Panc1 (cell line): ENCODE data around the gene RAB3B. TPM values are rescaled to one million over a fixed set of nuclear protein-coding genes. Genes with fewer than 3 reads are reported as not detected.

Experiments
- ATAC-seq: fragments of 200-7000 bp; cut with Tn5 transposase; 2 replicates; pipeline ENCODE4 v1.9.1; 2020; ENCODE audit warnings: mild to moderate bottlenecking, moderate library complexity
- BruUV-seq: library from RNA; stranded (reverse); fragments of 400-500 nt; replicated peaks from 2 replicates; lab custom pipeline; 2021; lab: Mats Ljungman, UMichigan
- CTCF ChIA-PET: fragments of 300-600 bp; sonication (Branson Sonifier 250); formaldehyde crosslinking; loops from one replicate; lab custom pipeline; 2022; ENCODE audit warnings: antibody characterized with exemption; lab: Charles Lee
- POLR2A ChIA-PET: fragments of 300-600 bp; sonication (Branson Sonifier 250); formaldehyde crosslinking; loops from one replicate; lab custom pipeline; 2022; ENCODE audit warnings: antibody characterized with exemption; lab: Charles Lee
- DNase-seq: peaks from one replicate; pipeline ENCODE4 v3.0.0-alpha.2; 2010; ENCODE audit warnings: low read depth, low spot score
- H3K27ac ChIP-seq: 2 replicates; pipeline ENCODE4 v1.5.1; 2011; ENCODE audit warnings: mild to moderate bottlenecking, low read length, inconsistent platforms
- H3K27me3 ChIP-seq: fragments of 200-500 bp; sonication (Bioruptor generic); 2 replicates; pipeline ENCODE4 v1.6.0; 2014; ENCODE audit warnings: low read length, inconsistent platforms; ENCODE audit not compliant: control insufficient read depth, insufficient read depth
- H3K36me3 ChIP-seq: fragments of 200-500 bp; sonication (Bioruptor generic); 2 replicates; pipeline ENCODE4 v1.5.1; 2014; ENCODE audit warnings: inconsistent platforms, mild to moderate bottlenecking, low read length, moderate library complexity; ENCODE audit not compliant: control insufficient read depth, insufficient read depth
- H3K4me1 ChIP-seq: 2 replicates; pipeline ENCODE4 v1.5.1; 2011; ENCODE audit warnings: inconsistent platforms, mild to moderate bottlenecking, low read length, moderate library complexity; ENCODE audit not compliant: control insufficient read depth, insufficient read depth
- H3K4me3 ChIP-seq, 2 experiments: 2 replicates each; pipeline ENCODE4 v1.5.1; 2011 to 2012; ENCODE audit warnings: low read depth in 2 of 2, low read length in 2 of 2, mild to moderate bottlenecking in 2 of 2, inconsistent platforms in 1 of 2, moderate library complexity in 1 of 2
- H3K9me3 ChIP-seq: fragments of 200-500 bp; sonication (Bioruptor generic); 2 replicates; pipeline ENCODE4 v1.5.1; 2014; ENCODE audit warnings: low read depth, mild to moderate bottlenecking, inconsistent platforms, low read length, moderate library complexity; ENCODE audit not compliant: control insufficient read depth, insufficient read depth
- POLR2AphosphoS5 ChIP-seq: IDR thresholded peaks from 2 replicates; pipeline ENCODE4 v1.6.1; 2012; ENCODE audit warnings: mild to moderate bottlenecking, low read depth, low read length, moderate library complexity
- REST ChIP-seq, 2 experiments: IDR thresholded peaks; 2 replicates each; pipeline ENCODE4 v1.6.1; 2011 to 2012; ENCODE audit warnings: low read depth in 2 of 2, control low read depth in 1 of 2, low read length in 1 of 2, mild to moderate bottlenecking in 1 of 2, moderate library complexity in 1 of 2; ENCODE audit not compliant: insufficient read depth in 1 of 2
- SIN3A ChIP-seq: IDR thresholded peaks from 2 replicates; pipeline ENCODE4 v1.6.1; 2012; ENCODE audit warnings: low read depth, mild to moderate bottlenecking, low read length, moderate library complexity, borderline replicate concordance; ENCODE audit not compliant: insufficient read depth
- TCF7L2 ChIP-seq: IDR thresholded peaks from 2 replicates; pipeline ENCODE4 v1.6.1; 2011; ENCODE audit warnings: mild to moderate bottlenecking, low read depth, low read length, inconsistent platforms
- in situ Hi-C: cut with HindIII; loops from 2 replicates; pipeline ENCODE4 v1.10.0; 2016; ENCODE audit warnings: low sequenced_read_pairs, low pct_unique_long_range_greater_than_20kb
- intact Hi-C: fragments of 100-400 bp; cut with micrococcal nuclease; formaldehyde crosslinking; loops from one replicate; pipeline ENCODE4 v1.10.0; 2022; ENCODE audit not compliant: unreplicated experiment
- total RNA-seq: library from RNA; stranded (reverse); gene quantifications from one replicate; pipeline ENCODE4 v1.2.1, GENCODE V29; 2021; ENCODE audit not compliant: unreplicated experiment
- TF ChIP-seq, protein P1 (sequence below): fragments of 450-650 bp; IDR thresholded peaks from 2 replicates; pipeline ENCODE4 v1.5.1; 2017; ENCODE audit warnings: mild to moderate bottlenecking

The RAB3B gene
- total RNA-seq, 1 experiment from 2014 or later, result 1.2 TPM

DNA sequence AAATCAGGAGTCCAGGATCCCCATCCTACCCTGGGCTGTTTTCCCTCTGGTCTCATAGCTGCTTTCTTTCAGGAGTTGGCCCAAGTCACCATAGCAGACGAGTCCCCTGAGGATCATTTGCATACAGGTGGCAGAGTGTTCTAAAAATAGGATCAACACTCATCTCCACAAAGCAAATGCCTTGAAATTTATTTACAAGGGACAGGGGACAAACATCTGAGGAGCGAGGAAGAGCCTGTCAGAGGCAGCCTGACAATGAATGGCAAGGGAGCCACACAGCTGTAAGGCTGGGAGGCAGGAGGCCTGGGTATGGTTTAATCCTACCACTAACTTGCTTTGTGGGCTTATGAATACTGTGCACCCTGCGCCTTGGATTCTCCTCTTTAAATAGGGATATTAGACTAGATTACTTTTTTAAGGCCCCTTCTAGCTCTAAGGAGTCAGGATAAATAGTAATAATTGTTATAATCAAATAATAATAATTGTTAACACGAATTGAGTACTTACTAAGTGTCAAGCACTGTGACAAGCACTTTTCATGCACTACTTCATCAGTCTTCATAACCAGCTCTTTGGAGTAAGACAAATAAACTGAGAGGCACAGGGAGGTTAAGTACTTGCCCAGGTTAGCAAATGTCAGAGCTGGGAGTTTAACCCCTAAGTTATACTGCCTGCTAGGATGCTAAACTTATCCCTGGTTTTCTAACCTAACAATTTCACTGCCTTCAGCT lies 34.5 kb downstream of the RAB3B start:
- POLR2A ChIA-PET, result no interaction called here
- TF ChIP-seq, protein P1, sequence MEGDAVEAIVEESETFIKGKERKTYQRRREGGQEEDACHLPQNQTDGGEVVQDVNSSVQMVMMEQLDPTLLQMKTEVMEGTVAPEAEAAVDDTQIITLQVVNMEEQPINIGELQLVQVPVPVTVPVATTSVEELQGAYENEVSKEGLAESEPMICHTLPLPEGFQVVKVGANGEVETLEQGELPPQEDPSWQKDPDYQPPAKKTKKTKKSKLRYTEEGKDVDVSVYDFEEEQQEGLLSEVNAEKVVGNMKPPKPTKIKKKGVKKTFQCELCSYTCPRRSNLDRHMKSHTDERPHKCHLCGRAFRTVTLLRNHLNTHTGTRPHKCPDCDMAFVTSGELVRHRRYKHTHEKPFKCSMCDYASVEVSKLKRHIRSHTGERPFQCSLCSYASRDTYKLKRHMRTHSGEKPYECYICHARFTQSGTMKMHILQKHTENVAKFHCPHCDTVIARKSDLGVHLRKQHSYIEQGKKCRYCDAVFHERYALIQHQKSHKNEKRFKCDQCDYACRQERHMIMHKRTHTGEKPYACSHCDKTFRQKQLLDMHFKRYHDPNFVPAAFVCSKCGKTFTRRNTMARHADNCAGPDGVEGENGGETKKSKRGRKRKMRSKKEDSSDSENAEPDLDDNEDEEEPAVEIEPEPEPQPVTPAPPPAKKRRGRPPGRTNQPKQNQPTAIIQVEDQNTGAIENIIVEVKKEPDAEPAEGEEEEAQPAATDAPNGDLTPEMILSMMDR, result no peak
- TF ChIP-seq POLR2AphosphoS5 (no peak), REST (IDR thresholded peaks at IDR 0.05; ENCODE audit: insufficient read depth in 1 of 2, low read depth in 2 of 2, low read length in 1 of 2) (no peak), TCF7L2 (no peak), SIN3A (no peak)
- H3K4me3 ChIP-seq, result no peak overlapping the region
- no peak for DNase-seq
- H3K4me1 ChIP-seq, result no peaks in the 10 kb centered on the region
- no TSS peak for BruUV-seq
- no peak overlapping the region for H3K27ac ChIP-seq
- no peaks in the 10 kb centered on the region for H3K36me3 ChIP-seq
- H3K27me3 ChIP-seq, result no peaks in the 10 kb centered on the region
- CTCF ChIA-PET, result interaction anchor here (0.6 kb wide), 2 partner anchors 90 to 1526 kb away, joined by 3 to 4 read pairs; no protein-coding TSS in a partner anchor
- ATAC-seq, result no peak
- H3K9me3 ChIP-seq, result no peaks in the 10 kb centered on the region
- intact Hi-C loops (no loop called here), in situ Hi-C loops (no loop called here)

DNA sequence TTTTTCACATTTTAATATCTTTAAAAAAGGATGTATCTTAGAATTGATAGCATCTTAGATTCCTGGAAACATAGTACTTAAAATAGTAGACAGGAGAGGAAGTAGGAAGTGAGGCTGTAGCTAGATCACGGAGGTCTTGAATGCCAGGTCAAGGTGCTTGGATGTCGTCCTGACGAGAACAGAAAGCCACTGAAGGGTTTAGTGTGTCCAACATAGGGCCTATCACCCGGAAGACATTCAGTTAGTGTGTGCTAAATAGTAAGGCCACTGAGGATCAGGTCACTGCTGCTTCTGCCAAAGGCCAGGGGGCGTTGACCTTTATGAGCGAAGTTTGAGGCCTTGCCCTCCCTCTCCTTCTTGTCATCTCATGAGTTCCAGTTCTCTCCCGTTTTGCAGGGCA lies 35.7 kb downstream of the RAB3B start:
- H3K9me3 ChIP-seq, result no peaks in the 10 kb centered on the region
- DNase-seq, result no peak
- no peaks in the 10 kb centered on the region for H3K27me3 ChIP-seq
- no TSS peak for BruUV-seq
- H3K4me3 ChIP-seq, result no peak overlapping the region
- TF ChIP-seq REST (IDR thresholded peaks at IDR 0.05; ENCODE audit: insufficient read depth in 1 of 2, low read depth in 2 of 2, low read length in 1 of 2) (no peak), POLR2AphosphoS5 (no peak), TCF7L2 (no peak), SIN3A (no peak)
- TF ChIP-seq, protein P1, result no peak
- ChIA-PET CTCF (no interaction called here), POLR2A (no interaction called here)
- no peak for ATAC-seq
- no peak overlapping the region for H3K27ac ChIP-seq
- H3K36me3 ChIP-seq, result no peaks in the 10 kb centered on the region
- in situ Hi-C loops, result no loop called here
- intact Hi-C loops, result no loop called here
- H3K4me1 ChIP-seq, result no peaks in the 10 kb centered on the region
